Stimulated activated CD4-positive, alpha-beta T cell treated with anti-CD3 and anti-CD28 coated beads, Interleukin-2, amount 100 ng/mL, for 4 hours (primary cell): ENCODE data around the gene PPP1CA.
A peak's percentile ranks its signal among the peaks of the same experiment; 100 is the strongest.

ENCODE experiments used
- DNase-seq: peaks from one replicate; pipeline ENCODE4 v3.0.0-alpha.2; 2020; ENCODE audit warnings: low read depth

Gene PPP1CA

GRCh38 chr11:67382276-67383136 is 19.2 kb downstream of the PPP1CA start:
- DNase-seq: peak; percentile 71

- DNase-seq: no peak
Measured at GRCh38 chr11:67381244-67381972, 20.2 kb downstream of the PPP1CA start.

- DNase-seq: no peak
Measured at GRCh38 chr11:67379061-67380058, 22.3 kb downstream of the PPP1CA start.

GRCh38 chr11:67378544-67378943 is 23.1 kb downstream of the PPP1CA start:
- DNase-seq: no peak

- no peak for DNase-seq
Measured at GRCh38 chr11:67376873-67377808, 24.5 kb downstream of the PPP1CA start.

GRCh38 chr11:67376063-67376820 is 25.4 kb downstream of the PPP1CA start:
- no peak for DNase-seq

- DNase-seq: no peak
Measured at GRCh38 chr11:67375320-67376055, 26.2 kb downstream of the PPP1CA start.

- no peak for DNase-seq
Measured at GRCh38 chr11:67374571-67375281, 26.9 kb downstream of the PPP1CA start.

- peak; percentile 61 for DNase-seq
Measured at GRCh38 chr11:67373648-67374570, 27.7 kb downstream of the PPP1CA start.

- DNase-seq: no peak
Measured at GRCh38 chr11:67372993-67373647, 28.5 kb downstream of the PPP1CA start, which contains the start of gene CLCF1. Gene CLCF1 (minus strand): TSS chr11:67373598. CDS start chr11:67373539, 59 bp downstream.

- DNase-seq: no peak
Measured at GRCh38 chr11:67372321-67372992, 29.2 kb downstream of the PPP1CA start.

GRCh38 chr11:67371911-67372320 is 29.7 kb downstream of the PPP1CA start:
- DNase-seq: no peak

GRCh38 chr11:67371189-67371910 is 30.3 kb downstream of the PPP1CA start:
- DNase-seq: no peak

- no peak for DNase-seq
Measured at GRCh38 chr11:67370351-67371076, 31.1 kb downstream of the PPP1CA start.

- no peak for DNase-seq
Measured at GRCh38 chr11:67369801-67370284, 31.8 kb downstream of the PPP1CA start.
